ENCODE results near the gene EXOG. TPM values are rescaled to one million over a fixed set of nuclear protein-coding genes. Genes with fewer than 3 reads are reported as not detected.

Gene EXOG
- polyA plus RNA-seq, 1 donor from 2014 or later, result 45.6 TPM

GRCh38 chr3:38450853-38451252, 45.3 kb upstream of the EXOG start:
- H3K9me2 ChIP-seq (ENCODE audit: insufficient read depth, low read length), result no peaks in the 10 kb centered on the region
- no peak overlapping the region for H3K4me2 ChIP-seq (ENCODE audit: low read length)
- H3K4me3 ChIP-seq (ENCODE audit: low read length), result no peak overlapping the region
- TF ChIP-seq TAF1 (IDR thresholded peaks at IDR 0.05; ENCODE audit: low read depth), result no peak
- TF ChIP-seq, protein P1, sequence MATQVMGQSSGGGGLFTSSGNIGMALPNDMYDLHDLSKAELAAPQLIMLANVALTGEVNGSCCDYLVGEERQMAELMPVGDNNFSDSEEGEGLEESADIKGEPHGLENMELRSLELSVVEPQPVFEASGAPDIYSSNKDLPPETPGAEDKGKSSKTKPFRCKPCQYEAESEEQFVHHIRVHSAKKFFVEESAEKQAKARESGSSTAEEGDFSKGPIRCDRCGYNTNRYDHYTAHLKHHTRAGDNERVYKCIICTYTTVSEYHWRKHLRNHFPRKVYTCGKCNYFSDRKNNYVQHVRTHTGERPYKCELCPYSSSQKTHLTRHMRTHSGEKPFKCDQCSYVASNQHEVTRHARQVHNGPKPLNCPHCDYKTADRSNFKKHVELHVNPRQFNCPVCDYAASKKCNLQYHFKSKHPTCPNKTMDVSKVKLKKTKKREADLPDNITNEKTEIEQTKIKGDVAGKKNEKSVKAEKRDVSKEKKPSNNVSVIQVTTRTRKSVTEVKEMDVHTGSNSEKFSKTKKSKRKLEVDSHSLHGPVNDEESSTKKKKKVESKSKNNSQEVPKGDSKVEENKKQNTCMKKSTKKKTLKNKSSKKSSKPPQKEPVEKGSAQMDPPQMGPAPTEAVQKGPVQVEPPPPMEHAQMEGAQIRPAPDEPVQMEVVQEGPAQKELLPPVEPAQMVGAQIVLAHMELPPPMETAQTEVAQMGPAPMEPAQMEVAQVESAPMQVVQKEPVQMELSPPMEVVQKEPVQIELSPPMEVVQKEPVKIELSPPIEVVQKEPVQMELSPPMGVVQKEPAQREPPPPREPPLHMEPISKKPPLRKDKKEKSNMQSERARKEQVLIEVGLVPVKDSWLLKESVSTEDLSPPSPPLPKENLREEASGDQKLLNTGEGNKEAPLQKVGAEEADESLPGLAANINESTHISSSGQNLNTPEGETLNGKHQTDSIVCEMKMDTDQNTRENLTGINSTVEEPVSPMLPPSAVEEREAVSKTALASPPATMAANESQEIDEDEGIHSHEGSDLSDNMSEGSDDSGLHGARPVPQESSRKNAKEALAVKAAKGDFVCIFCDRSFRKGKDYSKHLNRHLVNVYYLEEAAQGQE (IDR thresholded peaks at IDR 0.05; ENCODE audit: borderline replicate concordance), result no peak
- TF ChIP-seq SMC3 (conservative IDR thresholded peaks at IDR 0.05; ENCODE audit: poor library complexity), result no peak
- no peak for TF ChIP-seq CTCF (IDR thresholded peaks at IDR 0.05; ENCODE audit: poor library complexity, severe bottlenecking)
- no peak for TF ChIP-seq EP300 (conservative IDR thresholded peaks at IDR 0.05; ENCODE audit: poor library complexity, severe bottlenecking)
- no peak for TF ChIP-seq EZH2 (IDR thresholded peaks at IDR 0.05; ENCODE audit: borderline replicate concordance, insufficient read depth, low read length, poor library complexity, severe bottlenecking)
- TF ChIP-seq POLR2AphosphoS5 (IDR thresholded peaks at IDR 0.05), result no peak
- no peak for TF ChIP-seq MXI1 (conservative IDR thresholded peaks at IDR 0.05; ENCODE audit: poor library complexity, severe bottlenecking)
- TF ChIP-seq RAD21 (conservative IDR thresholded peaks at IDR 0.05), result no peak
- H3K27ac ChIP-seq (ENCODE audit: low read length), result no peak overlapping the region
- H3K36me3 ChIP-seq (ENCODE audit: insufficient read depth, low read length), result no peaks in the 10 kb centered on the region
- H3K9ac ChIP-seq (ENCODE audit: low read length), result no peak overlapping the region
- H3K27me3 ChIP-seq (ENCODE audit: insufficient read depth, low read depth, low read length), result no peaks in the 10 kb centered on the region
- peaks cover 10% of the 10 kb centered on the region for H3K79me2 ChIP-seq (replicated peaks; ENCODE audit: insufficient read depth, low read length)
- no peaks in the 10 kb centered on the region for H3K9me3 ChIP-seq (ENCODE audit: low read length)
- H4K20me1 ChIP-seq (ENCODE audit: insufficient read depth), result peaks cover 3% of the 10 kb centered on the region
- H2AFZ ChIP-seq (ENCODE audit: low read depth, low read length), result no peak overlapping the region
- H3F3A ChIP-seq (ENCODE audit: insufficient read depth, low read length, poor library complexity, severe bottlenecking), result no peaks in the 10 kb centered on the region

DNA sequence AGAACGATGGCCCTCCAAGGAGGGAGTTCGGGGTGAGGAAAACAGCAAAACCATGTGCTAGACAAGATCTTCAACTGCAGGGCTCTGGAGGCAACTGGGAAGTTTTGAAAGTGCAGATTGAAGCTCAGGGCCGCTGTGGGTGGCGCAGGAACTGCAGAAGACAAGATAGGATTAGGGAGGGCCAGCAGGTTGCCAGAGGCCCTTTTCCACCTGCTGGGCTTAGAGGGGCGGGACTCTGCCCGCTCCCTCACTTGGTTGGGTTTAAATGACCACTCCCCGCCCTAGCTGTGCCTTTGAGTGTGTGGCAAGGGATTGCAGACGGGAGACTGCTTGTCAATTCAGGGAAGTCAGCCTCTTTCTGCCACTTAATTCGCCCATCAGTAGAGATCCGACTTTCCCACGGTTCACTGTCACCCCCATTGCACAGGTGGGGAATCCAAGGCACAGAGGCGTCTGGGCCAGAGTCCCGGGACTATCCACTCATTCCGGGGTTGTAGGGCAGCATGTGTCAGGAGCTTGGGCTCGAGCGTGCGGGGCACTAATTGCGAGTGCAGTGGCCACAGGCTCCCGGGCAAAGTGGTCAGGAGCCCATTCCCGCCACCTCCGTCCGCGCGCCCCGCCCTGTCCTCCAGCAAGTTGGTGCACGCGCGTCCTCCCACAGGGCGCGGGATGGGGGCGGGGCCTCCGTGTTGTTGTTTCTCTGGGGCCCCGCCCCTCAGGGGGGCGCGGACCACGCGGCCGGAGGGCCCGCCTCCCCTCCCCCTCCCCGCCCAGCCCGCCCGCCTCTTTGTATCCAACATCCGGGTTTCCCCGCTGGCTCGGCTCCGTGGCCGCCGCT, 42.8 kb upstream of the EXOG start, which contains the start of gene ACVR2B:
ACVR2B (plus strand) TSS at position 816 of the 838 bp plus-strand sequence. CDS start 433 bp downstream, outside the sequence.
- Histone ChIP-seq H3K27ac (ENCODE audit: low read length) (peak within 1 kb of the TSS; percentile 94), H3K9me3 (ENCODE audit: low read length) (no peaks in the 10 kb centered on the region), H3F3A (ENCODE audit: insufficient read depth, low read length, poor library complexity, severe bottlenecking) (no peaks in the 10 kb centered on the region), H3K79me2 (replicated peaks; ENCODE audit: insufficient read depth, low read length) (peaks cover 35% of the 10 kb centered on the region), H3K4me3 (ENCODE audit: low read length) (peak within 1 kb of the TSS; percentile 96), H3K9me2 (ENCODE audit: insufficient read depth, low read length) (no peaks in the 10 kb centered on the region), H2AFZ (ENCODE audit: low read depth, low read length) (peak within 1 kb of the TSS; percentile 77), H3K27me3 (ENCODE audit: insufficient read depth, low read depth, low read length) (no peaks in the 10 kb centered on the region), H4K20me1 (ENCODE audit: insufficient read depth) (peaks cover 20% of the 10 kb centered on the region), H3K9ac (ENCODE audit: low read length) (peak within 1 kb of the TSS; percentile 97), H3K4me2 (ENCODE audit: low read length) (peak within 1 kb of the TSS; percentile 65), H3K36me3 (ENCODE audit: insufficient read depth, low read length) (no peaks in the 10 kb centered on the region)
- TF ChIP-seq MXI1 (conservative IDR thresholded peaks at IDR 0.05; ENCODE audit: poor library complexity, severe bottlenecking), result peak; percentile 64
- TF ChIP-seq SMC3 (conservative IDR thresholded peaks at IDR 0.05; ENCODE audit: poor library complexity), result no peak
- TF ChIP-seq TAF1 (IDR thresholded peaks at IDR 0.05; ENCODE audit: low read depth), result peak; percentile 82
